SH-SY5Y (cell line): ENCODE data around the gene HPS3.

Source experiments
- GATA2 ChIP-seq: IDR thresholded peaks from 2 replicates; pipeline ENCODE4 v1.6.1; 2011; ENCODE audit warnings: mild to moderate bottlenecking, low read depth, low read length
- GATA3 ChIP-seq: IDR thresholded peaks from 2 replicates; pipeline ENCODE4 v1.6.1; 2011; ENCODE audit warnings: low read depth, mild to moderate bottlenecking, low read length, moderate library complexity

GRCh38 chr3:149087208-149087607 lies 42.2 kb upstream of the HPS3 start:
- TF ChIP-seq GATA2 (no peak), GATA3 (no peak)
